Measurements from ENCODE around the gene DOCK2. TPM values are rescaled to one million over a fixed set of nuclear protein-coding genes. Genes with fewer than 3 reads are reported as not detected.
A peak's percentile ranks its signal among the peaks of the same experiment; 100 is the strongest.
"Not testable (repeated sequence)": the region's sequence is repeated elsewhere in the genome, so short reads cannot be mapped to it uniquely, and the experiment has no call there.

DOCK2 gene
- total RNA-seq, 1 donor from 2014 or later, result 13.5 TPM

DNA sequence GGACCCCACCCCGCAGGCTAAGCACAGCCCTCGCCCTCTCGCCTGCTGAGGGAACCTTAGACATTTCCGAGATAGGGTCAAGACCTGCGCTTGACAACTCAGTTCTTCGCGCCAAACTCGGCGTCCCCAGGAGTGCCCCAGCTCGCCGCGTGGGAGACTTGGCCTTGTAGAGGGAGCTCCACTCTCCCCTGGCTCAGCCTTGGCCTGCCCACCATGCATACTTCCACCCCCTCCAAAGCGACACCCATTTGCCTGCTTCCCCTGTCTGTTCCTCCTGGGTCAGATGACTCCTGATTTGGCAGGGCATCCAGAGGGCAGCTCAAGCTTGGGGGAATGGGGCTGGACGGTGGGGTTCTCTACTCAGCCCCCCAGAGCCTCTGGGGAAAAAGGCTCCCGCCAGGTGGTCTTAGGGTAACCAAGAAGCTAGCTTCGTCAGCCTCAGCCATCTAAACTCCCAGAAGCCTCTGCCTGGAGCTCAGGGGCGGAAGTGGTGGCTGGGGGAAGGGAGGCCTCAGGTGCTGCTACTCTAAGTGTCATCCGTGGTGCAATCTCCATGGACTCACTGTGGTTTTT lies 560 bp downstream of the DOCK2 start:
- no peak for DNase-seq (ENCODE audit: low read depth)

DNA sequence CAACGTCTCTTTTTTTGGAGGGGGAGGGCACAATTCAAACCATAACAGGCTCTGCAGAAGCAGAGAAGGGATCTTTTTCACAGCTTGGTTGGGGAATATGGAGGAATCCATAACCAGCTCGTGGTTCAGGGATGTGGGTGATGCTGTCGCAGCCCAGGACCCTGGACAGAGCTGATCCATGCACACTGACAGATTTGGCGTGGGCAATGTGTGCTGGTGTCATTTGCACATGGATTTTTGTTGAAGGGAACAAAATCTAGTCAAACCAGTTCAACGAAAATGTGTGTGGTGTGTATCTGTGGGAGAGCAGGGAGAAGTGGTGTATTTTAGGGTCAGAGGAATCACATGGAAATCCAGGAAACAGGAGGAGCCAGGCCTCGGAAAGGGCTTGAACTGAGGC lies 4.2 kb downstream of the DOCK2 start:
- DNase-seq (ENCODE audit: low read depth), result peak; percentile 25

DNA sequence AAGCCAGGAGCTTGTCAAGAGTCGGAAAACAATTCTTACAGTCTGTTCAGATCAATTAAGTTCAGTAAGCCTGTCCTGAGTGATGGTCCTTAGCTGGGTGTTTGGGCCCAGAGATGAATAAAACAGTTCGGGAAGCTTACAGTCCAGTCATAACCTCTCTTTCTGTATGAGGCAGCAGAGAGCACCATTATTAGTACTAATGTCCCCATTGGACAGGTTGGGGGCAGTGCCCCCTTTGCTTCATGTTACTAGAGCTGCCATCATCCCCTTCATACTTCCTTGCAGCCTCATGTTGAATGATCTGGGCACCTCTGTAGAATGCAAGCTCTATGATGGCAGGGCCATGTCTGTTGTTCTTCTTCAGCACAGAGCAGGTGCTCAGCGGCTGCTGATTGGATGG lies 9.8 kb downstream of the DOCK2 start:
- DNase-seq (ENCODE audit: low read depth), result no peak

DNA sequence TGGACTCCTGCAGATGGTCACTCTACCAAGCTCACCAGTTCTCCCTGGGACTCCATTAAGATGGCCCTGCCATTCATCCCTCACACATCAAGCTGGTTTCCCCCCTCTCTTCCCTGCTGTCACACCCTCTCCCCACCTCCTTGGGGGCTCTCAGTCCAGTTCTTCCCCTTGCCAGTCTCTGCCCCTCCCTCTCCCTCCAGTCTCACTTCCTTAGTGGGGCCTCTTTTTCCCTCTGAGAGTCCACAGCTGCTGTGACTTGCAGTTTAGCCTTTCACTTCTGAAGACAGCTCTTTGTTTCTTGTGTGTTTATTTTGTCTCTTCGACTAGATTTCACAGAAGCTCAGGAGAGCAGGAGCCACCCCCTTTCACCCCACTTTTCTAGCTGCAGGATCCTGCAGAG lies 10.5 kb downstream of the DOCK2 start:
- DNase-seq (ENCODE audit: low read depth), result no peak

DNA sequence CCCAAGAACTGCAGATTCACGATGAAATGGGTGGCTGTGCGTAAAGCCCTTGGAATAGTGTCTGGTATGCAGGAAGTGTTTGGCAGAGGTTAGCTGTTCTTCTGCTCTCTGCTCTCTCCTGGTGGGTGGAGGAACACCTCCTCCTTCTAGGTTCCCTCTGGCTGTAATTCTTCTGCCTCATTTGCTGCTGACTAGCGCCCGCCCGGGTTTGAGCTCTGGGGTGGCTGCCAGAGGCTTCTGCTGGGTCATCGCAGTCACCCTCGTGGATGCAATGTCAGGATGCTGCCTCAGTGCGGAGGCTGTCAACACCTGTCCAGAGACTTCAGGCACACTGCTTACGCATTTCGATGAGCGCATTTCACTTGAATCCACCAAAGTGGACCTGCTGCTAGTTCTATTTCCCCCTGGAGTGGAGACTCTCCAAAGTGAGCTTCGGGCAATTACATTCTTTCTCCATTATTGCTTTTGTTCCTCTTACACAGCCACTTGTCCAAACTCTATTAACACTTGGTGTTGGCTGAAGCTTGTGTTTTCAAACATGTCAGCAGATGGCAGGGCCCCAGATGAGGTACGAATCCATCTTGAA lies 11.7 kb downstream of the DOCK2 start:
- no peak for DNase-seq (ENCODE audit: low read depth)

DNA sequence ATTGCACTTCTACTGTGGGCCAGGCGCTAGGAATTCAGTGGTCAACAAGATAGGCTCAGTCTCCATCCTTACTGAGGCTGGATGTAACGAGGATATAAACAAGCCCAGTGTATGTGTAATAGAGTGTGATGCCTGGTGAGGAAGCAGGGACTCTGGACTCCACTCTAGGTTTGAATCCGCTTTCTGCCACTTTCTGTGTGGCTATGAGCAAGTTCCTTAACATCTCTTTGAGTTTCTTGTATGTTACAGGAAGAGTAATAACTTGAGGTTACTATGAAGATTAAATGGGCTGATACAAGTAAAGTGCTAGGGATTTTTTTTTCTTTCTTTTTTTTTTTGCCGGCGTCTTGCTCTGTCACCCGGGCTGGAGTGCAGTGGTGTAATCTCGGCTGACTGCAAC lies 12.4 kb downstream of the DOCK2 start:
- DNase-seq (ENCODE audit: low read depth), result no peak

DNA sequence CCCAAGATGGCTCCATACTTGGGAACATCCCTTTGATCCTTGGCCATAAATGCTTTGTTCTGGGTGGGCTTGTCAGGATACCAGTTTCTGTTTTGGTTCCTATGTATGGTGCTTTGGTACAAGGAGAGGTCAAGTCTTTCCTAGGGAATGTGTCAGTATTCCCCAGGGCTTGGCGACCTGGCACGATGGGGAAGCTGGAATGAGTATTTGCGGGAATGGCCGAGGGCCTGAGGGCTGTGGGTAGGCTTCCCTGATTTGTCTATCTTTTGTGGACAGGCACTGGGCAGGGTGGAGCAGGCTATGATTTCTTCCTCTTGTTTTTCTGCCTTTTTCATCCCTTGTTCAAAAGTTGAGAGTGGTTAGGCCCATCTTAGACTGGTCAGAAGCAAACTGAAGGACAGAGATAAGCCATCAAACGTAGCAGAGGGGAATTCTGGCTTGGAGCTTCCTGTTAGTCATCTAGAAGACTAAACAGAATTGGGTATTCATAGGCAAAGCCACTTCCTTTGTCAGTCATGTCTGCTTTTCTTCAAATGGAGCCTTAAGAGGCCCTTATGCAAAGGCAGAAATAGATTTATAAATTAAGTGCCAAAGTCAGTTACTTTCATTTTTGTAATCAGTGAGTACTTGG lies 13.7 kb downstream of the DOCK2 start:
- peak; percentile 41 for DNase-seq (ENCODE audit: low read depth)

DNA sequence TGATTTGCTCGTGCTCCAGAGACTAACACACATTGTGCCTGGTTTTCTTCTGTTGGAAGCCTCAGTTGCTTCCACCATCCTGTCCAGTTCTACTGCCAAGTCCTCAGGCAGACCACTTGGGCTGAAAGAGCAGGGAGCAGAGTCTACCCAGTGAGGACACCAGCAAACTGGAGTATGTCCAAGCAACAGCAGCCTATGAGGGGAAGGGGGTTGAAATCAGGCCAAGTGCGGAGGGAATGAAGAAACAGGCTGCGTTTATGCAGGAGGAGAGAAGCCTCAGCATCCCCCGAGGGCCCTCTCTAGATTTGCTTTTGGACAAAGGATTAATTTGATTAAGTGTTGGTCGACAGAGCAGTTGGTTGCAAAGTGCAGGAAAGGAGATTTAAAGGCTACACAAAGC lies 14.5 kb downstream of the DOCK2 start:
- DNase-seq (ENCODE audit: low read depth), result no peak

DNA sequence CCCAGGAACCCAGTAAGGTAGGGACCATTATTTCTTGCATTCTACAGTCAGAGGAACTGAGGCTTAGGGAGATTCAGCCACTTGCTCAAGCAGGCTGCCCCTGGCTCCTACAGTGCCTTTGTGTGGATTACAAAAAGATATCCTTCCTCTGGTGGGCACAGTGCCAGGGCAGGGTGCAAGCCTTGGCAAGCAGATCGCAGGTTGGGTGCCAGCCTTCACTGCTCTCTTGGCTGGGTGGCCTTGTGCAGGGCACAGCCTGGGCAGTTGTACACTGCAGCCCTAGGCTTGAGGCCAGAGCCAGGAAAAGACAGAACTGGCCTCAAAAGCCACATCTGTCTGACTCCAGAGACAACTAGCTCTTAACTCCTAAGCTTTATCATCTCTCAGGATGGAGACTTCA lies 15.0 kb downstream of the DOCK2 start:
- no peak for DNase-seq (ENCODE audit: low read depth)

DNA sequence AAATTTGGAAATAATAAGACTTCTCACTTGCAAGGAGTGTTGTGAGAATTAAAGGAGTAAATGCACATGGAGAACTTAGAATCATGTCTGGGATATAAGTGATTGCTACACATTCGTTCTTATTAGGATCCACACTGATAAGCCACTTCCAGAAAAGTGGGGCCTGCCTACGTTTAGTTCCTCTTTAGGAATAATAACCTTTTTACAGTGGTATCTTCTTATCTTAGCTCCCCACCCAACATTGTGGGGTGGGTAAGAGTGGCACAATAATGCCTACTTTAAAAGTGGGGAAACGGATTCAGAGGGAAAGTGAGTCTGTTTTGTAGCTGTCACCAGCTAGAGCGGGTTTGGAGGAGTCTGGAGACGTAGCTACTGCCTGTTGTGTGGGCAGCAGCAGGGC lies 16.0 kb downstream of the DOCK2 start:
- no peak for DNase-seq (ENCODE audit: low read depth)

DNA sequence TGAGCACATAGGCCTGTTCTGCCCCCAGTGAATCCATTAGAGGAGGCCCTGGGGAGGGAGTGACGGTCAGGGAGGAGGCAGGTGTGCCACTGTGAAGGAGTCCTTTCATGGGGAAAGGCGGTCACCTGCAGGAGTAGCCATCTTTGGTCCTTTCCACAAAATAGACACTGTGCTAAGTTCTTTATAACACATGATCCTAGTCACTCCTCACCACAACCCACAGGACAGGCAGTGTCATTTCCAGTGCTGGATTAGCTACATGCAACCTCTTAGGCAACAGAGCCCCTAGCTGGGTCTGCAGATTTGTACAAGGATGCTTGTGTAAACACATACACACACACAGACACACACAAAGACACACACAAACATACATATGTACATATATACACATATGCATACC lies 18.3 kb downstream of the DOCK2 start:
- no peak for DNase-seq (ENCODE audit: low read depth)

DNA sequence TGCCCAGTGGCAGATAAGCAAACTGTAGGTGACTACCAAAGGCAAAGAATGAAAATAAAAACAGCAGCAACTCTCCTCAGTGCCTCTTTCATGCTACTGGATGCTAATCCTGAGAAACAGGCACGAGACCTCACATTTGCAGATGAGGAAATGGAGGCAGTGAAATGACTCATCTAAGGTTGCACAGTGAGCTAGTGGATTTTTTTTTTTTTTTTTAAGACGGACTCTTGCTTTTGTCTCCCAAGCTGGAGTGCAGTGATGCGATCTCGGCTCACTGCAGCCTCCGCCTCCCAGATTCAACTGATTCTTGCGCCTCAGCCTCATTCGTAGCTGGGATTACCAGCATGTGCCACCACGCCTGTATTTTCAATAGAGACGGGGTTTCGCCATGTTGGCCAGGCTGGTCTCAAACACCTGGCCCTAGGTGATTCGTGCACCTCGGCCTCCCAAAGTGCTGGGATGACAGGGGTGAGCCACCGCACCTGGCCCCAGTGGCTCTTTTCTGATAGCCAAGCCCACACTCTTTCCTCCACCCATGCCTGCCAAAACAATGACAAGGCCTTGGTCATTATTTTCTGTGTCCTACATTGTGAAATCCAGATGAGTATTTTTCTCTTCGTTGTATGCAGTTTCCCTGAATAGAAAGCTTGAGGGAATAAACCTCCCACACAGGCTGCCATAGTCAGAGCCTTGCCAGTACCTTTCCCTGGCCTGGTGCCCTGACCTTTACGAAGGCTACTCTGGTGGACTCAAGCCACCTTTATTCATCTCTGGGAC lies 19.2 kb downstream of the DOCK2 start:
- DNase-seq (ENCODE audit: low read depth), result peak; percentile 19

DNA sequence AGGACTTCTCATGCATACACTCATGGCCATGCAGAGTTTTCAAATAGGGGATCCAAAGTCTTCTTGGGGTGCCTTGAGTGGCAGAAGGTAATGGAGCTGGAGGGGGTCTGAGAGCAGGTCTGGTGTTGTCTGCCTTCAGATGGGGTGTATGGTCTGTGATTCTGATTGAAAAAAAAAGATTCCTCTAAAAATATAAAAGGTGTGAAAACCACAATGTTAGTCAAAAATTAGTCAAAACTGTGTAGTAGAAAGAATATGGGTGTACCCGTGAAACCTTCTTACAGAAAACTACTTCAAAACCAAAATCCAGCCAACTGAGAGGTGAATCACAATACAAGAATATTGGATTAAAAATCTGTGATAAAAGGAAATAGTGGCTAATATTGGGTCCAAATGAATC lies 20.1 kb downstream of the DOCK2 start:
- no peak for DNase-seq (ENCODE audit: low read depth)

DNA sequence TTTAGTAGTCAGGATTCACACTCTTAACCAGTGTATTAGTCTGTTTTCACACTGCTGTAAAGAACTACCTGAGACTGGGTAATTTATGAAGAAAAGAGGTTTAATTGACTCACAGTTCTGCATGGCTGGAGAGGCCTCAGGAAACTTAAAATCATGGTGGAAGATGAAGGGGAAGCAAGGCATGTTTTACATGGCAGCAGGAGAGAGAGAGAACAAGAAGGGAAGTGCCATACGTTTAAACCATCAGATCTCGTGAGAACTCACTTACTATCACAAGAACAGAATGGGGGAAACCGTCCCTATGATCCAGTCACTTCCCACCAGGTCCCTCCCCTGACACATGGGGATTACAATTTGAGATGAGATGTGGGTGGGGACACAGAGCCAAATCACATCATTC lies 25.4 kb downstream of the DOCK2 start:
- DNase-seq (ENCODE audit: low read depth), result not testable (repeated sequence)

DNA sequence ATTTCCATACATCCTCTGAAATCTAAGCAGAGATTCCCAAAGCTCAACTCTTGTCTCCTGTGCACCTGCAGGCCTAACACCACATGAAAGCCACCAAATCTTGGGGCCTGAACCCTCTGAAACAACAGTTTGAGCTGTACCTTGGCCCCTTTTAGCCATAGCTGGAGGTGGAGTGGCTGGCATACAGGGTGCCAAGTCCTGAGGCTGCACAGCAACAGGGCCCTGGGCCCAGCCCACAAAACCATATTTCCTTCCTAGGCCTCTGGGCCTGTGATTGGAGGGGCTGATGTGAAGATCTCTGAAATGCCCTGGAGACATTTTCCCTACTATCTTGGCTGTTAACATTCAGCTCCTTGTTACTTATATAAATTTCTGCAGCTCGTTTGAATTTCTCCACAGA lies 26.5 kb downstream of the DOCK2 start:
- no peak for DNase-seq (ENCODE audit: low read depth)

DNA sequence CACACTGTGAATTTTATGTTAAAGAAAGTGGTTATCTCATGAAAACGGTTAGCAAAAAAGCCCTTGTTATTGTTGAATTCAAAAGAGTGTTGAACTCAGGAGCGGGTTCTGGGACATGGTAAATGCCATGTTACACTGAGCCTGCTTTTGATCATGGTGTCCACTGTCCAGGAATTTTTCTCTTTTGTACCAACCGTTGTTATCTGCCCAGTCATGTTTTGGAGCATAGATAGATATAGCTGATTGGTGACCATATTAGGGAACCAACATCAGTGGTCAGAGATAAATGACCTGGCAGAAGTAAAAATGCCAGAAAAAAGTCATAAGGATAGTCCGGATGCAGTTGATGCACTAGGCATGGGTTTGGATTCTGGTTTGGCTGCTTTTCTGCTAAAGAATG lies 29.3 kb downstream of the DOCK2 start:
- DNase-seq (ENCODE audit: low read depth), result no peak

DNA sequence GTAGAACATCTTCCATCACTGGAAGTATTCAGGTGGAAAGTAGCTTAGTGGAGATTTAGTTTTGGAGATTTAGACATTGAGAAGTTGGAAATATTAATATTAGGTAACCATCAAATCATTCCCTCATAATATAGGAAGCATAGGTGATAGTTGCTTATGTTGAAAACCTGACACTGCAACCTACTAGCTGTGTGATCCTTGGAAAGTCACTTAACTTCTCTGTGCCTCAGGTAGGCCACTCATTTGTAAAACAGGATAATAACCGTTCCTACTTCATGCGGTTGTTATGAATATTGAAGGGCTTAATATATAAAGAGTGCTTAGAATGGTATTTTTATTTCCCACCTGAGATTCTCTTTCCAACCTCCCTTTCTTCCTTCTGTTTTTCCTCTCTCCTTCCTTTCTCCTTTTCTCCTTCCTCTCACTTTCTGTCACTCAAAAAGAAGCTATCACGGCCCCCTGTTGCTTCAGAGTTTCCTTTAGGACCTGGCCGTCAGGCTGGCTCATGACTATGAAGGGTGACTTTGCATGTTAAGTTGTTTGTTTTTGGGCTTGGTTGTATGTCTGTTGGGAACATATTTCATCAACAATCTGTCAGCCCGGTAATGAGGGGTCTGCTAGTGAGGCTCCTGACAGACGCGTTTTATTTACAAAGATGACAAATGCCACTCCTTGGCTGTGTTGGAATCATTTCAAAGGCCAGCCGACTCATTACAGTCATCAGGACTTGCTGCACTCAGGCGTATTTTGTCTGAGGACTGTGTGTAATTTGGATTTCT lies 31.0 kb downstream of the DOCK2 start:
- DNase-seq (ENCODE audit: low read depth), result no peak

DNA sequence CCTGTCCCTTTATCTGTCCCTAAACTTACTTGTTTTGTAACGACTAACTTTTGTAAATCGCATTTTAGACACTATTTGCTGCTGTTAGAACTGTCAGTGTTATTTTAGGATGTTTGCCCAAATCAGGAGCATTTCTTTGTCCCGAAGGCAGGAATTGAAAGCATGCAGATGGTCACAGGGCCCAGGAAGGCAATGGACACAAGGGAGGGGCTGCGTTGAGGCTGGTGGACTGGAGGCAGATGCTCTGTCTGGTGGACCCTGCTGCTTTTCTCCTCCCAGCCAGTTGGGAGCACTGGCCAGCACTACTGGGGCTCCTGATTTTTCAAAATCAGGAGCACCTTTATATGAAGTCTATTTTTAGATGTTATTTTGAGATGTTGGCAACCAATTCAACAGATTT lies 31.7 kb downstream of the DOCK2 start:
- DNase-seq (ENCODE audit: low read depth), result peak; percentile 25

DNA sequence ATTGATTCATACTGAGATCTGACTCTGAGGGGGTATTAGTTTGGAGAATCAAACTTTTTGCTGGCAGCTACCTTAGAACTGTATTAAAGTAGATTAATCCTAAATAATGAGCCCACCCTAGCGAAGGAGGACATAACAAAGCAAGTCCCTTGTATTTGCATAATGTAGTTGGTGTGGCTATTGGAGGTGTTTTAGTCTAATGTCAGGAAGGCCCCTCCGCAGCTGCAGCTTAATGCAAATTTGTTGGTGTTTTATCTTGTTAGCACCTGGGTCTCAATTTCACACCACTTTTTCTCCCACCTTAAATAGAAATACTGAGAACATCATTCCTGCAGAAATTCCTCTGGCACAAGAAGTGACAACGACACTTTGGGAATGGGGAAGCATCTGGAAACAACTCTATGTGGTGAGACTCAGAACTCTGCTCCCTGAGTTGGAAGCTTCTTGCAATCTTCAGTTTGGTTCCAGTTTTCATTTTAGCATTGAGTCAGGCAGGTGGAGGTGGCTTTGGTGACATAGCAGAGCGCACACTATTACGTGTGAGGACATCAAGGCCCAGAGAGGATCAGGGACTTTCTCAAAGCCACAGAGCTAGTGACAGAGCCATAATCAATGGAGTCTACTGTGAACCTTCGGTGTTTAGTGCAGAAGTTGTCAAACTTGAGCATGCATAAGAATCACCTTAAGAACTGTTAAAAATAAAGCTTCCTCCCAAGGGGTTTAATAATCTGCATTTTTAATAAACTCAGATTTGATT lies 33.9 kb downstream of the DOCK2 start:
- DNase-seq (ENCODE audit: low read depth), result no peak

DNA sequence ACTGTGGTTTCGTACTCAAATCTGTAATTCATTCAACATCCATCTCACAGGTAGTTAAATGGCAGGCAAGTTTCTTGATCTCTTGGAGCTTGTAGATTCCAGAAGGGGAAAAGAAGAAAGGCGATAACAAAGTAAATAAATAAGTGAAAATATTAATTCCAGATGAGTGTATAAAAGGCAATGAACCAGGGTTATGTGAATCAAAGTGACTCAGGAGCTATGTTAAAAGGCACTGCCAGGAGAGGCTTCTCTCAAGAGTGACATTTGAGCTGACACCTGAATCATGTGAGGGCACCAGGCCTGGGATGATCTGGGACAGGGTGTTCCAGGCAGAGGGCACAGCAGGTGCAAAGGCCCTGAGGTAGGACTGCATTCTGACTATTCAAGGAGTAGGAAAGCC lies 45.0 kb downstream of the DOCK2 start:
- DNase-seq (ENCODE audit: low read depth), result no peak

DNA sequence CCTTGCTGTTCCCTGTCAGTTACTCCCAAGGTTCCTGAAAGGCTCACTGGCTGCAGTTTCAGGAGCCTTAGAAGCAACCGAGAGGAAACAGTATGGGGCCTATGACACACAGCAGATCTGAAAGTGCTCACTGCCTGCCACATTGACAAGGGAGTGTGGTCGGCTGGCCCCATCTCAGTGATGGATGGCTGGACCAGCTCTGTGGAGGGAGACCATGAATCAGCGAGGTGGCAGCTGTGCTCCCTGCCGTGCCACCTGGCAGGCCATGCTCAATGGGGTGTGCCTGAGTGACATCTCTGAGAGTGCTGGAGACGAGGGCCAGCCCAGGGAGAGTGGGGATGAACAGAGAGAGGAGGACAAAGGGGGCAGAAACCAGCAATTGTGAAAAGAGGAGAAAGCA lies 49.1 kb downstream of the DOCK2 start:
- no peak for DNase-seq (ENCODE audit: low read depth)

DNA sequence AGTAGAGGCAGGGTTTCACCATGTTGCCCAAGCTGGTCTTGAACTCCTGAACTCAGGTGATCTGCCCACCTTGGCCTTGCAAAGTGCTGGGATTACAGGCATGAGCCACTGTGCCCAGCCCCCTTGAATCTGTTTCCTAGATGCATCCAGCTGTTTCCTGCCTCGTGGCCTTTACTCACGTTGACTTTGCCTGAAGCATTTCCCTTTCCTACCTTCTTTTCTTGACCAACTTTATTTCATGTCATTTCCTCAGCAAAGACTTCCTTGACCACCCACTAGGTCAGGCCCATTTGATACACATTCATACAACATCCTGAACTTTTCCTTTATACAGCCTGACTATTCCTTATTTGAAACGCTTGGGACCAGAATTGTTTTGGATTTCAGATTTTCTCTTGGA lies 51.0 kb downstream of the DOCK2 start:
- DNase-seq (ENCODE audit: low read depth), result no peak

Measured in renal cortical epithelial cell (primary cell).